Measurements from ENCODE around the gene DYNC1I1. TPM values are rescaled to one million over a fixed set of nuclear protein-coding genes. Genes with fewer than 3 reads are reported as not detected.

The DYNC1I1 gene
- total and polyA plus RNA-seq, 4 donors = 0.28 to 0.67 (median 0.39) TPM

DNA sequence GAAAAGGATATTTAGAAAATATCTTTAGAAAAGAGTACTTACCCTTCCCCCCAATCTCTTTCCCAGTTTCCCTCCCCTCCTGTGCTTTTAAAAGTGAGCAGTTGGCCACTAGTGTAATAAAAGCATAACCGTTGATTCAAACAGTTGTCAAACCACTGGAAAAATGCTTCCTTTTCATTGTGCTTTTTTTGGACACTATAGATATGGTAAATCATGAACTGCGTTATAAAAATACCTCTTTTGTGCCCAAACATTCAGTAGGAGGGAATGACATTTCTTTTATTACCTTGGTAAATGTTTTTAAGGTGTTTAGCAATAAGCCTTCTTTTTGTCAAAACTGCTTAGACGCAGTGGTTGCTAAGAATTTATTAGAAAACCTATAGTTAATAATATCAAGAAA is 317.2 kb downstream of the DYNC1I1 start:
- no peak overlapping the region for H3K4me3 ChIP-seq (ENCODE audit: low read depth in 1 of 3, low read length in 3 of 3)
- no peak overlapping the region for H3K9ac ChIP-seq (ENCODE audit: low read depth in 1 of 2, low read length in 2 of 2)
- no peak overlapping the region for H3K27ac ChIP-seq (ENCODE audit: low read depth in 1 of 2, low read length in 2 of 2)
- H3K9me3 ChIP-seq (ENCODE audit: control insufficient read depth in 4 of 4, low read length in 3 of 4) = no peaks in the 10 kb centered on the region
- no peaks in the 10 kb centered on the region for H3K36me3 ChIP-seq (ENCODE audit: control insufficient read depth in 4 of 4, insufficient read depth in 3 of 4, low read depth in 1 of 4, low read length in 3 of 4)
- H3K27me3 ChIP-seq (ENCODE audit: control insufficient read depth in 4 of 4, insufficient read depth in 4 of 4, low read length in 3 of 4) = no peaks in the 10 kb centered on the region
- no peaks in the 10 kb centered on the region for H3K4me1 ChIP-seq (ENCODE audit: control insufficient read depth in 4 of 4, insufficient read depth in 4 of 4, low read length in 3 of 4)
- 83% methylated on average over 3 of the region's 3 CpGs for WGBS
- no peak for DNase-seq (ENCODE audit: low spot score)
- TF ChIP-seq TAF1 (conservative IDR thresholded peaks at IDR 0.05) (no peak), HNF4A (conservative IDR thresholded peaks at IDR 0.05) (no peak), FOXA2 (IDR thresholded peaks at IDR 0.05) (no peak), SP1 (IDR thresholded peaks at IDR 0.05) (no peak), YY1 (IDR thresholded peaks at IDR 0.05) (no peak), JUND (IDR thresholded peaks at IDR 0.05) (no peak), GABPA (IDR thresholded peaks at IDR 0.05 in 1 of 2, conservative IDR thresholded peaks at IDR 0.05 in 1 of 2) (no peak), EGR1 (IDR thresholded peaks at IDR 0.05; ENCODE audit: low read depth in 2 of 2) (no peak), FOXA1 (IDR thresholded peaks at IDR 0.05) (no peak), RAD21 (IDR thresholded peaks at IDR 0.05) (no peak), RXRA (IDR thresholded peaks at IDR 0.05) (no peak), NR2F2 (IDR thresholded peaks at IDR 0.05) (no peak), HNF4G (IDR thresholded peaks at IDR 0.05) (no peak)
- TF ChIP-seq, protein P1, sequence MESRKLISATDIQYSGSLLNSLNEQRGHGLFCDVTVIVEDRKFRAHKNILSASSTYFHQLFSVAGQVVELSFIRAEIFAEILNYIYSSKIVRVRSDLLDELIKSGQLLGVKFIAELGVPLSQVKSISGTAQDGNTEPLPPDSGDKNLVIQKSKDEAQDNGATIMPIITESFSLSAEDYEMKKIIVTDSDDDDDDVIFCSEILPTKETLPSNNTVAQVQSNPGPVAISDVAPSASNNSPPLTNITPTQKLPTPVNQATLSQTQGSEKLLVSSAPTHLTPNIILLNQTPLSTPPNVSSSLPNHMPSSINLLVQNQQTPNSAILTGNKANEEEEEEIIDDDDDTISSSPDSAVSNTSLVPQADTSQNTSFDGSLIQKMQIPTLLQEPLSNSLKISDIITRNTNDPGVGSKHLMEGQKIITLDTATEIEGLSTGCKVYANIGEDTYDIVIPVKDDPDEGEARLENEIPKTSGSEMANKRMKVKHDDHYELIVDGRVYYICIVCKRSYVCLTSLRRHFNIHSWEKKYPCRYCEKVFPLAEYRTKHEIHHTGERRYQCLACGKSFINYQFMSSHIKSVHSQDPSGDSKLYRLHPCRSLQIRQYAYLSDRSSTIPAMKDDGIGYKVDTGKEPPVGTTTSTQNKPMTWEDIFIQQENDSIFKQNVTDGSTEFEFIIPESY (IDR thresholded peaks at IDR 0.05) = no peak
- TF ChIP-seq, protein P2, sequence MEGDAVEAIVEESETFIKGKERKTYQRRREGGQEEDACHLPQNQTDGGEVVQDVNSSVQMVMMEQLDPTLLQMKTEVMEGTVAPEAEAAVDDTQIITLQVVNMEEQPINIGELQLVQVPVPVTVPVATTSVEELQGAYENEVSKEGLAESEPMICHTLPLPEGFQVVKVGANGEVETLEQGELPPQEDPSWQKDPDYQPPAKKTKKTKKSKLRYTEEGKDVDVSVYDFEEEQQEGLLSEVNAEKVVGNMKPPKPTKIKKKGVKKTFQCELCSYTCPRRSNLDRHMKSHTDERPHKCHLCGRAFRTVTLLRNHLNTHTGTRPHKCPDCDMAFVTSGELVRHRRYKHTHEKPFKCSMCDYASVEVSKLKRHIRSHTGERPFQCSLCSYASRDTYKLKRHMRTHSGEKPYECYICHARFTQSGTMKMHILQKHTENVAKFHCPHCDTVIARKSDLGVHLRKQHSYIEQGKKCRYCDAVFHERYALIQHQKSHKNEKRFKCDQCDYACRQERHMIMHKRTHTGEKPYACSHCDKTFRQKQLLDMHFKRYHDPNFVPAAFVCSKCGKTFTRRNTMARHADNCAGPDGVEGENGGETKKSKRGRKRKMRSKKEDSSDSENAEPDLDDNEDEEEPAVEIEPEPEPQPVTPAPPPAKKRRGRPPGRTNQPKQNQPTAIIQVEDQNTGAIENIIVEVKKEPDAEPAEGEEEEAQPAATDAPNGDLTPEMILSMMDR (IDR thresholded peaks at IDR 0.05; ENCODE audit: low read depth, low read length, missing input control) = no peak
- TF ChIP-seq, protein P3, sequence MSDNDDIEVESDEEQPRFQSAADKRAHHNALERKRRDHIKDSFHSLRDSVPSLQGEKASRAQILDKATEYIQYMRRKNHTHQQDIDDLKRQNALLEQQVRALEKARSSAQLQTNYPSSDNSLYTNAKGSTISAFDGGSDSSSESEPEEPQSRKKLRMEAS (IDR thresholded peaks at IDR 0.05) = no peak
- TF ChIP-seq, protein P4, sequence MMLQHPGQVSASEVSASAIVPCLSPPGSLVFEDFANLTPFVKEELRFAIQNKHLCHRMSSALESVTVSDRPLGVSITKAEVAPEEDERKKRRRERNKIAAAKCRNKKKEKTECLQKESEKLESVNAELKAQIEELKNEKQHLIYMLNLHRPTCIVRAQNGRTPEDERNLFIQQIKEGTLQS (IDR thresholded peaks at IDR 0.05) = no peak
- TF ChIP-seq, protein P5, sequence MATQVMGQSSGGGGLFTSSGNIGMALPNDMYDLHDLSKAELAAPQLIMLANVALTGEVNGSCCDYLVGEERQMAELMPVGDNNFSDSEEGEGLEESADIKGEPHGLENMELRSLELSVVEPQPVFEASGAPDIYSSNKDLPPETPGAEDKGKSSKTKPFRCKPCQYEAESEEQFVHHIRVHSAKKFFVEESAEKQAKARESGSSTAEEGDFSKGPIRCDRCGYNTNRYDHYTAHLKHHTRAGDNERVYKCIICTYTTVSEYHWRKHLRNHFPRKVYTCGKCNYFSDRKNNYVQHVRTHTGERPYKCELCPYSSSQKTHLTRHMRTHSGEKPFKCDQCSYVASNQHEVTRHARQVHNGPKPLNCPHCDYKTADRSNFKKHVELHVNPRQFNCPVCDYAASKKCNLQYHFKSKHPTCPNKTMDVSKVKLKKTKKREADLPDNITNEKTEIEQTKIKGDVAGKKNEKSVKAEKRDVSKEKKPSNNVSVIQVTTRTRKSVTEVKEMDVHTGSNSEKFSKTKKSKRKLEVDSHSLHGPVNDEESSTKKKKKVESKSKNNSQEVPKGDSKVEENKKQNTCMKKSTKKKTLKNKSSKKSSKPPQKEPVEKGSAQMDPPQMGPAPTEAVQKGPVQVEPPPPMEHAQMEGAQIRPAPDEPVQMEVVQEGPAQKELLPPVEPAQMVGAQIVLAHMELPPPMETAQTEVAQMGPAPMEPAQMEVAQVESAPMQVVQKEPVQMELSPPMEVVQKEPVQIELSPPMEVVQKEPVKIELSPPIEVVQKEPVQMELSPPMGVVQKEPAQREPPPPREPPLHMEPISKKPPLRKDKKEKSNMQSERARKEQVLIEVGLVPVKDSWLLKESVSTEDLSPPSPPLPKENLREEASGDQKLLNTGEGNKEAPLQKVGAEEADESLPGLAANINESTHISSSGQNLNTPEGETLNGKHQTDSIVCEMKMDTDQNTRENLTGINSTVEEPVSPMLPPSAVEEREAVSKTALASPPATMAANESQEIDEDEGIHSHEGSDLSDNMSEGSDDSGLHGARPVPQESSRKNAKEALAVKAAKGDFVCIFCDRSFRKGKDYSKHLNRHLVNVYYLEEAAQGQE (IDR thresholded peaks at IDR 0.05) = no peak
